ENCODE measurements around the gene UST.

- TF ChIP-seq CTCF (IDR thresholded peaks at IDR 0.05 in 2 of 3, conservative IDR thresholded peaks at IDR 0.05 in 1 of 3; ENCODE audit: borderline replicate concordance in 1 of 3, insufficient read depth in 1 of 3, low read depth in 2 of 3, low read length in 2 of 3) (no peak), POLR2A (IDR thresholded peaks at IDR 0.05; ENCODE audit: borderline replicate concordance, extremely low read depth, insufficient read depth, insufficient read length) (no peak), POLR2AphosphoS5 (IDR thresholded peaks at IDR 0.05; ENCODE audit: low read depth, low read length) (no peak), MAX (IDR thresholded peaks at IDR 0.05) (no peak), EZH2 (IDR thresholded peaks at IDR 0.05) (no peak), EGR1 (IDR thresholded peaks at IDR 0.05; ENCODE audit: low read depth) (no peak), ZNF274 (IDR thresholded peaks at IDR 0.05; ENCODE audit: low read depth, low read length) (no peak), SP1 (IDR thresholded peaks at IDR 0.05; ENCODE audit: low read depth) (no peak), CEBPB (IDR thresholded peaks at IDR 0.05; ENCODE audit: low read depth) (no peak), ZBTB33 (IDR thresholded peaks at IDR 0.05; ENCODE audit: extremely low read depth, insufficient replicate concordance, low read length) (no peak), JUND (IDR thresholded peaks at IDR 0.05) (no peak)
- TF ChIP-seq, protein P1, sequence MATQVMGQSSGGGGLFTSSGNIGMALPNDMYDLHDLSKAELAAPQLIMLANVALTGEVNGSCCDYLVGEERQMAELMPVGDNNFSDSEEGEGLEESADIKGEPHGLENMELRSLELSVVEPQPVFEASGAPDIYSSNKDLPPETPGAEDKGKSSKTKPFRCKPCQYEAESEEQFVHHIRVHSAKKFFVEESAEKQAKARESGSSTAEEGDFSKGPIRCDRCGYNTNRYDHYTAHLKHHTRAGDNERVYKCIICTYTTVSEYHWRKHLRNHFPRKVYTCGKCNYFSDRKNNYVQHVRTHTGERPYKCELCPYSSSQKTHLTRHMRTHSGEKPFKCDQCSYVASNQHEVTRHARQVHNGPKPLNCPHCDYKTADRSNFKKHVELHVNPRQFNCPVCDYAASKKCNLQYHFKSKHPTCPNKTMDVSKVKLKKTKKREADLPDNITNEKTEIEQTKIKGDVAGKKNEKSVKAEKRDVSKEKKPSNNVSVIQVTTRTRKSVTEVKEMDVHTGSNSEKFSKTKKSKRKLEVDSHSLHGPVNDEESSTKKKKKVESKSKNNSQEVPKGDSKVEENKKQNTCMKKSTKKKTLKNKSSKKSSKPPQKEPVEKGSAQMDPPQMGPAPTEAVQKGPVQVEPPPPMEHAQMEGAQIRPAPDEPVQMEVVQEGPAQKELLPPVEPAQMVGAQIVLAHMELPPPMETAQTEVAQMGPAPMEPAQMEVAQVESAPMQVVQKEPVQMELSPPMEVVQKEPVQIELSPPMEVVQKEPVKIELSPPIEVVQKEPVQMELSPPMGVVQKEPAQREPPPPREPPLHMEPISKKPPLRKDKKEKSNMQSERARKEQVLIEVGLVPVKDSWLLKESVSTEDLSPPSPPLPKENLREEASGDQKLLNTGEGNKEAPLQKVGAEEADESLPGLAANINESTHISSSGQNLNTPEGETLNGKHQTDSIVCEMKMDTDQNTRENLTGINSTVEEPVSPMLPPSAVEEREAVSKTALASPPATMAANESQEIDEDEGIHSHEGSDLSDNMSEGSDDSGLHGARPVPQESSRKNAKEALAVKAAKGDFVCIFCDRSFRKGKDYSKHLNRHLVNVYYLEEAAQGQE (IDR thresholded peaks at IDR 0.05; ENCODE audit: low read depth) = no peak
Observed at GRCh38 chr6:148934961-148935360, 188.1 kb downstream of the UST start.
